B cell (primary cell): ENCODE results near the gene FAM184B. TPM values are rescaled to one million over a fixed set of nuclear protein-coding genes. Genes with fewer than 3 reads are reported as not detected.

ENCODE experiments used
- ATAC-seq: fragments of 200-7000 bp; cut with Tn5 transposase; one replicate; pipeline ENCODE4 v1.10.0; 2021; ENCODE audit warnings: low read depth, mild to moderate bottlenecking, moderate number of reproducible peaks, moderate library complexity
- CTCF ChIA-PET: fragments of 350-600 bp; sonication (Branson Sonifier 250); formaldehyde crosslinking; loops from one replicate; lab custom pipeline; 2021; ENCODE audit warnings: antibody characterized with exemption, inconsistent platforms; lab: Charles Lee
- POLR2A ChIA-PET: fragments of 350-600 bp; sonication (Branson Sonifier 250); formaldehyde crosslinking; loops from one replicate; lab custom pipeline; 2021; ENCODE audit warnings: antibody characterized with exemption; lab: Charles Lee
- DNase-seq: peaks from one replicate; pipeline ENCODE4 v3.0.0; 2013
- H2AFZ ChIP-seq: 2 replicates; pipeline ENCODE4 v1.6.1; 2012; ENCODE audit warnings: mild to moderate bottlenecking, low read depth, low read length; ENCODE audit not compliant: insufficient read depth, poor library complexity, severe bottlenecking
- H3K27ac ChIP-seq, 2 donors: 1 replicate in 1 of 2; 2 replicates in 1 of 2; pipeline ENCODE4 v1.5.1; 2012 to 2013; ENCODE audit warnings: low read length in 2 of 2, mild to moderate bottlenecking in 2 of 2, moderate library complexity in 1 of 2
- H3K27me3 ChIP-seq, 4 experiments: fragments of 200-600 bp in 1 of 4; sonication (generic) in 1 of 4; replicated peaks in 1 of 4; 1 replicate in 2 of 4; 2 replicates in 2 of 4; pipeline versions ENCODE4 v1.6.1 to v1.7.0; 2013 to 2016; ENCODE audit warnings: low read length in 3 of 4, mild to moderate bottlenecking in 2 of 4, mixed read lengths in 1 of 4, moderate library complexity in 1 of 4; ENCODE audit not compliant: insufficient read depth in 4 of 4, control insufficient read depth in 3 of 4; ENCODE audit errors: control extremely low read depth in 1 of 4
- H3K36me3 ChIP-seq, 2 experiments: replicated peaks in 1 of 2; 1 replicate in 1 of 2; 2 replicates in 1 of 2; pipeline versions ENCODE4 v1.6.1 to v1.7.1; 2013; ENCODE audit warnings: low read length in 1 of 2; ENCODE audit not compliant: insufficient read depth in 2 of 2, control insufficient read depth in 1 of 2; ENCODE audit errors: control extremely low read depth in 1 of 2, extremely low read depth in 1 of 2
- H3K4me1 ChIP-seq, 2 donors: fragments of 200-600 bp in 1 of 2; sonication (generic) in 1 of 2; 1 replicate in 1 of 2; 2 replicates in 1 of 2; pipeline versions ENCODE4 v1.5.1 to v1.6.1; 2013 to 2017; ENCODE audit warnings: low read length in 2 of 2; ENCODE audit not compliant: control insufficient read depth in 2 of 2, insufficient read depth in 2 of 2
- H3K4me2 ChIP-seq: replicated peaks from 2 replicates; pipeline ENCODE3; 2012; ENCODE audit warnings: mild to moderate bottlenecking, low read depth, low read length; ENCODE audit not compliant: poor library complexity, severe bottlenecking
- H3K4me3 ChIP-seq, 5 experiments: fragments of 200-600 bp in 1 of 5; sonication (generic) in 1 of 5; 1 replicate in 3 of 5; 2 replicates in 2 of 5; pipeline versions ENCODE4 v1.5.1 to v1.7.0; 2011 to 2016; ENCODE audit warnings: low read length in 4 of 5, mild to moderate bottlenecking in 4 of 5, low read depth in 2 of 5, control low read depth in 1 of 5, moderate library complexity in 1 of 5; ENCODE audit not compliant: insufficient read depth in 1 of 5; ENCODE audit errors: control extremely low read depth in 1 of 5, extremely low read depth in 1 of 5
- H3K79me2 ChIP-seq: fragments of 200-600 bp; sonication (generic); one replicate; pipeline ENCODE4 v1.6.0; 2016; ENCODE audit warnings: low read length; ENCODE audit not compliant: control insufficient read depth, insufficient read depth
- H3K9ac ChIP-seq: fragments of 200-600 bp; sonication (generic); 2 replicates; pipeline ENCODE4 v1.6.1; 2017; ENCODE audit warnings: mild to moderate bottlenecking, low read length, moderate library complexity
- H3K9me3 ChIP-seq, 3 donors: one replicate each; pipeline versions ENCODE4 v1.6.1 to v1.7.1; 2013; ENCODE audit warnings: low read length in 2 of 3; ENCODE audit not compliant: control insufficient read depth in 2 of 3, insufficient read depth in 1 of 3; ENCODE audit errors: control extremely low read depth in 1 of 3
- H4K20me1 ChIP-seq: 2 replicates; pipeline ENCODE4 v1.6.0; 2012; ENCODE audit warnings: mild to moderate bottlenecking, low read length; ENCODE audit not compliant: insufficient read depth, control insufficient read depth, poor library complexity, severe bottlenecking
- H3K27ac Mint-ChIP-seq: one replicate; pipeline ENCODE4 v1.8.0; 2021; ENCODE audit warnings: mixed read lengths
- H3K27me3 Mint-ChIP-seq: one replicate; pipeline ENCODE4 v1.8.0; 2021; ENCODE audit warnings: mixed read lengths
- H3K4me1 Mint-ChIP-seq: one replicate; pipeline ENCODE4 v1.8.0; 2021; ENCODE audit warnings: mixed read lengths
- H3K4me3 Mint-ChIP-seq: one replicate; pipeline ENCODE4 v1.8.0; 2021; ENCODE audit warnings: mixed read lengths
- H3K9me3 Mint-ChIP-seq: one replicate; pipeline ENCODE4 v1.8.0; 2022; ENCODE audit warnings: mixed read lengths; ENCODE audit not compliant: insufficient read depth
- CTCF ChIP-seq: fragments of 200-600 bp; IDR thresholded peaks from one replicate; pipeline ENCODE4 v1.8.0; 2022; ENCODE audit warnings: antibody characterized with exemption, mild to moderate bottlenecking
- EZH2 ChIP-seq: IDR thresholded peaks from 2 replicates; pipeline ENCODE4 v1.6.1; 2012; ENCODE audit warnings: borderline replicate concordance, low read depth, mild to moderate bottlenecking, moderate library complexity, low read length; ENCODE audit not compliant: insufficient read depth, poor library complexity, severe bottlenecking
- WGBS: methylation state at CpG from one replicate; pipeline ENCODE4 v1.1.5; 2013; ENCODE audit warnings: missing lambda C conversion rate; ENCODE audit not compliant: insufficient coverage; 5-methylcytosine and 5-hydroxymethylcytosine counted together
- intact Hi-C: fragments of 100-400 bp; cut with micrococcal nuclease; formaldehyde crosslinking; loops from one replicate; pipeline ENCODE4 v1.10.0; 2022
- polyA plus RNA-seq: library from polyadenylated mRNA; depleted of rRNA; stranded (reverse); fragments of >200 nt; gene quantifications from 2 replicates; pipeline ENCODE4 v1.2.3, GENCODE V29; 2012
- total RNA-seq, 2 donors: library from RNA; stranded (reverse); fragments of 120-200 nt in 1 of 2; gene quantifications; 1 replicate in 1 of 2; 2 replicates in 1 of 2; pipeline versions ENCODE4 v1.2.3 to v1.2.4, GENCODE V29; 2013 to 2022

The FAM184B gene
- total and polyA plus RNA-seq, 2 donors (not counting 1 experiment from before 2014, with no cell fraction given) = not detected

GRCh38 chr4:17794730-17795129 lies 13.3 kb upstream of the FAM184B start:
- ChIA-PET CTCF (no interaction called here), POLR2A (no interaction called here)
- H3K27ac ChIP-seq = no peak overlapping the region
- Mint-ChIP-seq H3K4me3 (no peak overlapping the region), H3K4me1 (no peaks in the 10 kb centered on the region), H3K9me3 (no peaks in the 10 kb centered on the region), H3K27ac (no peak overlapping the region), H3K27me3 (no peaks in the 10 kb centered on the region)
- H4K20me1 ChIP-seq = no peaks in the 10 kb centered on the region
- no peak overlapping the region for H3K4me3 ChIP-seq
- no peaks in the 10 kb centered on the region for H3K27me3 ChIP-seq
- WGBS = no CpG with 5 or more reads among the region's 1 CpG
- no peaks in the 10 kb centered on the region for H3K4me1 ChIP-seq
- TF ChIP-seq CTCF = no peak
- no peak for TF ChIP-seq EZH2
- intact Hi-C loops = no loop called here
- no peak overlapping the region for H3K9ac ChIP-seq
- no peak overlapping the region for H3K4me2 ChIP-seq
- DNase-seq (no peak), ATAC-seq (no peak)
- H3K79me2 ChIP-seq = no peaks in the 10 kb centered on the region
- peaks cover 0 to 7% of the 10 kb centered on the region in 2 experiments for H3K36me3 ChIP-seq
- H2AFZ ChIP-seq = no peak overlapping the region
- H3K9me3 ChIP-seq = peaks cover 0 to 6% (median 1%) of the 10 kb centered on the region in 3 donors

GRCh38 chr4:17788956-17789355 lies 7.5 kb upstream of the FAM184B start:
- H3K4me1 ChIP-seq = peaks cover 4 to 8% of the 10 kb centered on the region in 2 donors
- ChIA-PET POLR2A (no interaction called here), CTCF (interaction anchor here (1.8 kb wide), 1 partner anchor 15 kb away, joined by 4 read pairs; no protein-coding TSS in a partner anchor)
- no peak for ATAC-seq
- Mint-ChIP-seq H3K4me3 (no peak overlapping the region), H3K9me3 (no peaks in the 10 kb centered on the region), H3K27me3 (no peaks in the 10 kb centered on the region), H3K4me1 (peaks cover 9% of the 10 kb centered on the region), H3K27ac (no peak overlapping the region)
- peaks cover 0 to 6% (median 1%) of the 10 kb centered on the region in 3 donors for H3K9me3 ChIP-seq
- no peaks in the 10 kb centered on the region for H3K27me3 ChIP-seq
- H3K36me3 ChIP-seq = peaks cover 0 to 5% of the 10 kb centered on the region in 2 experiments
- no peak for TF ChIP-seq EZH2
- no peak for TF ChIP-seq CTCF
- H2AFZ ChIP-seq = no peak overlapping the region
- no peak overlapping the region for H3K4me2 ChIP-seq
- no peaks in the 10 kb centered on the region for H3K79me2 ChIP-seq
- H3K4me3 ChIP-seq = no peak overlapping the region
- no peak overlapping the region for H3K9ac ChIP-seq
- H4K20me1 ChIP-seq = no peaks in the 10 kb centered on the region
- no peak overlapping the region for H3K27ac ChIP-seq
- no peak for DNase-seq
- intact Hi-C loops = no loop called here
